RWPE2 (cell line): ENCODE measurements around the gene CCSER1.

Experiments used
- ATAC-seq: fragments of 200-7000 bp; cut with Tn5 transposase; 3 replicates; pipeline ENCODE4 v1.9.1; 2021; ENCODE audit warnings: low read depth
- DNase-seq: peaks from one replicate; pipeline ENCODE4 v3.0.0-alpha.2; 2020; ENCODE audit warnings: low spot score
- H3K27ac ChIP-seq: fragments of 450-650 bp; 2 replicates; pipeline ENCODE4 v1.5.1; 2017; ENCODE audit warnings: mild to moderate bottlenecking; ENCODE audit not compliant: poor library complexity, severe bottlenecking
- H3K27me3 ChIP-seq: fragments of 250-450 bp; sonication (Bioruptor Pico); 2 replicates; pipeline ENCODE4 v1.5.1; 2021; ENCODE audit warnings: mild to moderate bottlenecking, moderate library complexity; ENCODE audit not compliant: insufficient read depth, poor library complexity, severe bottlenecking
- H3K36me3 ChIP-seq: fragments of 250-450 bp; sonication (Bioruptor Pico); 2 replicates; pipeline ENCODE4 v1.5.1; 2020; ENCODE audit warnings: low read depth, mild to moderate bottlenecking, moderate library complexity
- H3K4me1 ChIP-seq: fragments of 250-450 bp; sonication (Bioruptor Pico); 2 replicates; pipeline ENCODE4 v1.5.1; 2021; ENCODE audit warnings: mild to moderate bottlenecking, moderate library complexity; ENCODE audit not compliant: insufficient read depth, poor library complexity, severe bottlenecking
- H3K4me3 ChIP-seq: fragments of 250-450 bp; sonication (Bioruptor Pico); 2 replicates; pipeline ENCODE4 v1.5.1; 2021; ENCODE audit warnings: mild to moderate bottlenecking, moderate library complexity; ENCODE audit not compliant: severe bottlenecking
- H3K9me3 ChIP-seq: fragments of 250-450 bp; sonication (Bioruptor Pico); 2 replicates; pipeline ENCODE4 v1.5.1; 2021; ENCODE audit warnings: mild to moderate bottlenecking, moderate library complexity; ENCODE audit not compliant: severe bottlenecking
- TF ChIP-seq, protein P1 (sequence below): fragments of 450-650 bp; IDR thresholded peaks from one replicate; pipeline ENCODE4 v1.5.1; 2017; ENCODE audit warnings: mild to moderate bottlenecking, moderate library complexity; ENCODE audit not compliant: poor library complexity, severe bottlenecking

Gene CCSER1

DNA sequence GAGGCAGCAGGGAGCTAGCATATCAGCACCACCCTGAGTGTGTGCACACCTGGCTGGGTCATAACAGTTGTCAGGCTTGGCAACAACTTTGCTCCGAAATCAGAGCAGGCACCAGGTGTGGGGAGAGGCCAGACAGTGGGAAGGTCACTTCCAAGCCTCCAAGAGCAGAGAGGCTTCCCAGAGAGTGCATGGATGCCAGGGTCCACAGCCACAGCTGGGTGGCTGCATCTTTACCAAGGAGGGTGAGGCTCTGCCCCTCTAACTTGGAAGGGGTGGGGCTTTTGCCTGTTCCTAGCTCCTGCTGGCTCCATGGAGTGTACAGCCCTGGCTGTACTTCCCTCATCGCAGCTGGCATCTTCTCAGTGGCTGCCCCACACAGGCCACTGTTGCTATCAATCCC, 322.4 kb downstream of the CCSER1 start:
- ATAC-seq: no peak
- Histone ChIP-seq H3K36me3 (no peaks in the 10 kb centered on the region), H3K27me3 (no peaks in the 10 kb centered on the region), H3K4me1 (peaks cover 19% of the 10 kb centered on the region), H3K9me3 (no peaks in the 10 kb centered on the region), H3K4me3 (no peak overlapping the region), H3K27ac (no peak overlapping the region)
- TF ChIP-seq, protein P1, sequence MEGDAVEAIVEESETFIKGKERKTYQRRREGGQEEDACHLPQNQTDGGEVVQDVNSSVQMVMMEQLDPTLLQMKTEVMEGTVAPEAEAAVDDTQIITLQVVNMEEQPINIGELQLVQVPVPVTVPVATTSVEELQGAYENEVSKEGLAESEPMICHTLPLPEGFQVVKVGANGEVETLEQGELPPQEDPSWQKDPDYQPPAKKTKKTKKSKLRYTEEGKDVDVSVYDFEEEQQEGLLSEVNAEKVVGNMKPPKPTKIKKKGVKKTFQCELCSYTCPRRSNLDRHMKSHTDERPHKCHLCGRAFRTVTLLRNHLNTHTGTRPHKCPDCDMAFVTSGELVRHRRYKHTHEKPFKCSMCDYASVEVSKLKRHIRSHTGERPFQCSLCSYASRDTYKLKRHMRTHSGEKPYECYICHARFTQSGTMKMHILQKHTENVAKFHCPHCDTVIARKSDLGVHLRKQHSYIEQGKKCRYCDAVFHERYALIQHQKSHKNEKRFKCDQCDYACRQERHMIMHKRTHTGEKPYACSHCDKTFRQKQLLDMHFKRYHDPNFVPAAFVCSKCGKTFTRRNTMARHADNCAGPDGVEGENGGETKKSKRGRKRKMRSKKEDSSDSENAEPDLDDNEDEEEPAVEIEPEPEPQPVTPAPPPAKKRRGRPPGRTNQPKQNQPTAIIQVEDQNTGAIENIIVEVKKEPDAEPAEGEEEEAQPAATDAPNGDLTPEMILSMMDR: no peak
- no peak for DNase-seq

DNA sequence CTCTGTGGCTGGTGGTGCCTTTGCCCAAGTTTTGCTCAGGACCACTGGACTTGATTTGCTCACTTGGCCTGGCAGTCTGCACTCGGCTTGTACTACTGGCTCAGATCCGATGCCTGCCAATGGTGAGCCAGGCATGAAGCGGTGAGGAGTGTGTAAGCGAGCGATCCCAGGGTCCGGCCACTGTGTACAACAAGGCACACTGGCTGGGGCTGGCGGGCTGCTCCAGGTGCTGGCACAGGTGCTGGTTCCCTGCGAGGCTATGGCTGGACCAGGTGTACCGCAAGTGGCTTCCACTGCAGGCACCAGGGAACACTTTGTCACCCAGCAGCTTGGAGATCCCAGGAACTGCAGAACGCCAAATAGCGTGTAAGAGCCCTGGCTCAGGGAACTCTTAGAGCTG, 329.7 kb downstream of the CCSER1 start:
- Histone ChIP-seq H3K27me3 (no peaks in the 10 kb centered on the region), H3K9me3 (no peaks in the 10 kb centered on the region), H3K4me3 (no peak overlapping the region), H3K27ac (no peak overlapping the region), H3K4me1 (no peaks in the 10 kb centered on the region), H3K36me3 (no peaks in the 10 kb centered on the region)
- no peak for DNase-seq
- ATAC-seq: no peak
- TF ChIP-seq, protein P1: no peak

DNA sequence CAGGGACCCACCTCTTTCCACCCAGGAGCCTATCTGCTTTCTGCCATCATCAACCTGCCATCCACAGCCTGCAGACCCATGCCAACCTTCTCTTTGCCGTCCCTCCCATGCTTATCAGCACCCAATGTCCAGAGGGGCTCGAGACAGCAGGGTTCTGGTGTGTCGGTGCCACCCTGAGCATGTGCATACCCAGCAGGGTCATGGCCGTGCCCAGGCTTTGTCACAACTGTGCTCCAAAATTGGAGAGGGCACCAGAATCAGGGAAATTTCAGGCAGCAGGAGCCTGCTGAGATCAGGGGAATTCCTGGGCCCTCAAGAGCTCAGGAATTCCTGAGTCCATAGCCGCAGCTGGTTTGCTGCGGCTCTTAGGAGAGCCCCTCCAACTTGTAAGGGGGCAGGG, 330.6 kb downstream of the CCSER1 start:
- Histone ChIP-seq H3K9me3 (no peaks in the 10 kb centered on the region), H3K4me1 (no peaks in the 10 kb centered on the region), H3K27ac (no peak overlapping the region), H3K36me3 (no peaks in the 10 kb centered on the region), H3K4me3 (no peak overlapping the region), H3K27me3 (no peaks in the 10 kb centered on the region)
- TF ChIP-seq, protein P1: no peak
- no peak for DNase-seq
- ATAC-seq: no peak

DNA sequence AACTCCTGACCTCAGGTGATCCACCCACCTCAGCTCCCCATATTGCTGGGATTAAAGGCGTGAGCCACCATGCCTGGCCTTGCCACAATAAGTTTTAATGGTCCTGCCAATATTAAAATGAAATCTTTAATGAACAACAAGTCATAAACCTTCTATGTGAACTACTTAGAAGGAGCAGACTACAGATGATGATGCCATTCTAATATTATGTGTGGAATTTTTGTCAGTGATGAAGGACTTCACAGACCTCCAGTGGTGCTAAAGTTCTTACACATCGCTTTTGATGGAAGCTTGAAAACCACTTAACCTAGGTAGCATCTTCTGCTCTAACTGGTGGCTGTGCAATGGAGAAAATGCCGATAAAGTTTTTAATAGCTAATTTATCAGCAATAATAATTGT, 331.4 kb downstream of the CCSER1 start:
- TF ChIP-seq, protein P1: no peak
- no peaks in the 10 kb centered on the region for H3K36me3 ChIP-seq
- DNase-seq (no peak), ATAC-seq (no peak)
- no peaks in the 10 kb centered on the region for H3K4me1 ChIP-seq
- no peaks in the 10 kb centered on the region for H3K9me3 ChIP-seq
- no peaks in the 10 kb centered on the region for H3K27me3 ChIP-seq
- H3K27ac ChIP-seq: no peak overlapping the region
- H3K4me3 ChIP-seq: no peak overlapping the region

DNA sequence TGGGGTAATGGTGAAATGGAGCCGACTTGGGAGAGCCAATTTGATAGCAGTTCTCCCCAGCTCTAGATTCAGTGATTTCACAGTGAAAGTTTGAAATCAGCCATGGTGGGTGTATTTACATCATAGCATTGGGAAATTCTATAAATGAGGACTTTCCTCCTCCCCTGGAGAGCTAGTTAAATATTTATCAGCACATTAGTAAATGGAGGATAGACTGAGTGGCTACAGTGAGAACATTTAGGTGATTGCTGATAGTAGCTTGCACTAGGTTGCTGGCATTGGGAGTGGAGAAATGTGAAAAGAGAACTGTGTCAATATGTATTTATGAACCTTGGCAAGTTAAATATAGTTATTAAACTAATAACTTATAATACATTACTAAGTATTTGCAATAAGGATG, 347.3 kb downstream of the CCSER1 start:
- Histone ChIP-seq H3K36me3 (no peaks in the 10 kb centered on the region), H3K4me3 (no peak overlapping the region), H3K4me1 (no peaks in the 10 kb centered on the region), H3K27ac (no peak overlapping the region), H3K9me3 (no peaks in the 10 kb centered on the region), H3K27me3 (no peaks in the 10 kb centered on the region)
- TF ChIP-seq, protein P1: no peak
- DNase-seq (no peak), ATAC-seq (no peak)
